K562 (cell line): Measurements from ENCODE around the gene IGFALS. TPM values are rescaled to one million over a fixed set of nuclear protein-coding genes. Genes with fewer than 3 reads are reported as not detected.
A peak's percentile ranks its signal among the peaks of the same experiment; 100 is the strongest.

Experiments
- BRF1 ChIP-seq: IDR thresholded peaks from 3 replicates; pipeline ENCODE4 v1.6.1; 2011; ENCODE audit warnings: borderline replicate concordance, mild to moderate bottlenecking; ENCODE audit not compliant: insufficient read length; ENCODE audit errors: extremely low read depth
- COPS2 ChIP-seq: fragments of 450-650 bp; conservative IDR thresholded peaks from 2 replicates; pipeline ENCODE4 v1.6.1; 2016; ENCODE audit warnings: mild to moderate bottlenecking, moderate library complexity
- CREBBP ChIP-seq: IDR thresholded peaks from one replicate; pipeline ENCODE4 v1.6.1; 2012; ENCODE audit warnings: low read depth, mild to moderate bottlenecking, control low read depth, inconsistent platforms, low read length
- CTCFL ChIP-seq: IDR thresholded peaks from 2 replicates; pipeline ENCODE4 v1.6.1; 2011; ENCODE audit warnings: borderline replicate concordance, low read depth, mild to moderate bottlenecking, moderate library complexity, low read length; ENCODE audit not compliant: insufficient read depth, poor library complexity, severe bottlenecking
- DNMT1 ChIP-seq: fragments of 450-650 bp; IDR thresholded peaks from 2 replicates; pipeline ENCODE4 v1.6.1; 2016; ENCODE audit warnings: antibody characterized with exemption, mild to moderate bottlenecking
- ERF ChIP-seq: fragments of 450-650 bp; formaldehyde crosslinking; IDR thresholded peaks from 2 replicates; pipeline ENCODE4 v1.4.0; 2020; ENCODE audit warnings: mild to moderate bottlenecking, mixed read lengths
- GATA2 ChIP-seq: sonication (generic); formaldehyde crosslinking; IDR thresholded peaks from 2 replicates; pipeline ENCODE4 v1.4.0; 2020; ENCODE audit warnings: mild to moderate bottlenecking, missing genetic modification reagents
- HNRNPK ChIP-seq: fragments of 200-400 bp; formaldehyde crosslinking; IDR thresholded peaks from one replicate; pipeline ENCODE4 v1.6.1; 2018; ENCODE audit warnings: mild to moderate bottlenecking, low read depth, low read length; ENCODE audit not compliant: poor library complexity, severe bottlenecking
- HNRNPL ChIP-seq: fragments of 200-400 bp; formaldehyde crosslinking; IDR thresholded peaks from 2 replicates; pipeline ENCODE4 v1.6.1; 2017; ENCODE audit warnings: low read depth, mild to moderate bottlenecking, low read length
- IRF9 ChIP-seq: fragments of 450-650 bp; IDR thresholded peaks from 2 replicates; pipeline ENCODE4 v1.6.1; 2016; ENCODE audit warnings: missing biosample characterization, missing genetic modification characterization
- KAT8 ChIP-seq: fragments of 450-650 bp; IDR thresholded peaks from 2 replicates; pipeline ENCODE4 v1.6.1; 2016; ENCODE audit warnings: low read depth, mild to moderate bottlenecking
- MEF2A ChIP-seq: IDR thresholded peaks from 2 replicates; pipeline ENCODE4 v1.6.1; 2011; ENCODE audit warnings: low read depth, mild to moderate bottlenecking, low read length, moderate library complexity; ENCODE audit not compliant: control insufficient read depth
- NR1H2 ChIP-seq: sonication (generic); formaldehyde crosslinking; IDR thresholded peaks from 2 replicates; pipeline ENCODE4 v1.4.0; 2020; ENCODE audit warnings: mild to moderate bottlenecking, missing genetic modification reagents
- PATZ1 ChIP-seq: fragments of 250-450 bp; sonication (Bioruptor Pico); IDR thresholded peaks from 2 replicates; pipeline ENCODE4 v1.5.0; 2020; ENCODE audit warnings: mild to moderate bottlenecking, borderline replicate concordance
- PHF21A ChIP-seq: fragments of 450-650 bp; IDR thresholded peaks from 2 replicates; pipeline ENCODE4 v1.6.1; 2017; ENCODE audit warnings: low read depth, borderline replicate concordance
- SIN3B ChIP-seq: fragments of 450-650 bp; IDR thresholded peaks from 2 replicates; pipeline ENCODE4 v1.6.1; 2017; ENCODE audit warnings: low read depth, mild to moderate bottlenecking, moderate library complexity
- SRSF9 ChIP-seq: fragments of 200-400 bp; formaldehyde crosslinking; IDR thresholded peaks from 2 replicates; pipeline ENCODE4 v1.6.1; 2017; ENCODE audit warnings: low read depth, low read length, borderline replicate concordance
- TBL1XR1 ChIP-seq, 2 experiments: IDR thresholded peaks; 2 replicates each; pipeline ENCODE4 v1.6.1; 2012; ENCODE audit warnings: improper control_type of control experiment in 2 of 2, low read length in 2 of 2, mild to moderate bottlenecking in 1 of 2
- TCF7L2 ChIP-seq: fragments of 150-350 bp; IDR thresholded peaks from 2 replicates; pipeline ENCODE4 v1.6.1; 2016; ENCODE audit warnings: low read depth, mild to moderate bottlenecking, low read length, moderate library complexity
- ZBTB43 ChIP-seq: sonication (generic); formaldehyde crosslinking; IDR thresholded peaks from 2 replicates; pipeline ENCODE4 v1.8.0; 2023; ENCODE audit warnings: mild to moderate bottlenecking, missing genetic modification reagents
- ZNF174 ChIP-seq: fragments of 250-450 bp; sonication (Bioruptor Pico); IDR thresholded peaks from 2 replicates; pipeline ENCODE4 v1.4.0; 2020; ENCODE audit warnings: mild to moderate bottlenecking
- ZNF239 ChIP-seq: fragments of 250-450 bp; sonication (Bioruptor Pico); IDR thresholded peaks from 2 replicates; pipeline ENCODE4 v1.4.0; 2020; ENCODE audit warnings: mild to moderate bottlenecking
- ZNF311 ChIP-seq: fragments of 250-450 bp; sonication (Bioruptor Pico); IDR thresholded peaks from 2 replicates; pipeline ENCODE4 v1.4.0; 2020; ENCODE audit warnings: mild to moderate bottlenecking, moderate library complexity
- polyA plus RNA-seq, 8 experiments: library from polyadenylated mRNA; depleted of rRNA in 4 of 8; stranded (reverse) in 5 of 8; unstranded in 3 of 8; fragments of >200 nt; fragmentation: Nextera tagmentation in 2 of 8; fragmentation: Illumina TruSeq in 1 of 8; extraction: Ambion mirVana in 2 of 8; extraction: Trizol in 1 of 8; gene quantifications; 2 replicates each; pipeline versions ENCODE4 v1.2.1 to v1.2.3, GENCODE V29; 2011 to 2014; ENCODE audit warnings: inconsistent platforms in 1 of 8, missing spikeins in 1 of 8
- total RNA-seq, 7 experiments: library from RNA; depleted of rRNA in 6 of 7; stranded (reverse); fragments of >200 nt in 6 of 7; fragmentation: Illumina TruSeq in 2 of 7; extraction: Trizol in 2 of 7; gene quantifications; 2 replicates each; pipeline versions ENCODE4 v1.2.1 to v1.2.3, GENCODE V29; 2011 to 2021; ENCODE audit warnings: low replicate concordance in 1 of 7

Gene IGFALS
- total and polyA plus RNA-seq, 9 of the 15 experiments (the other 6 are each of a cell fraction or from before 2014, with no cell fraction given): not detected

- TF ChIP-seq HNRNPK: no peak
- no peak for TF ChIP-seq SRSF9
- TF ChIP-seq IRF9 (tag): no peak
- no peak for TF ChIP-seq TCF7L2
- TF ChIP-seq GATA2: no peak
- peak; percentile 83 for TF ChIP-seq CTCFL
- no peak for TF ChIP-seq ZNF311 (CRISPR knock-in tag)
- TF ChIP-seq PATZ1 (CRISPR knock-in tag): no peak
- peak; percentile 77; the same call in 1 of the 2 replicates for TF ChIP-seq ERF (CRISPR knock-in tag)
- TF ChIP-seq CREBBP: no peak
- TF ChIP-seq ZNF239 (CRISPR knock-in tag): peak; percentile 39; the same call in 1 of the 2 replicates
- no peak for TF ChIP-seq BRF1
- TF ChIP-seq MEF2A: no peak
- no peak for TF ChIP-seq DNMT1
- no peak for TF ChIP-seq TBL1XR1 (IDR thresholded peaks at IDR 0.05; ENCODE audit: low read length in 2 of 2)
- TF ChIP-seq SIN3B: peak; percentile 96
- TF ChIP-seq HNRNPL: no peak; the same call in 1 of the 2 replicates
- TF ChIP-seq NR1H2 (CRISPR knock-in tag): no peak
- TF ChIP-seq ZNF174: no peak
- TF ChIP-seq COPS2: no peak
- no peak for TF ChIP-seq PHF21A
- TF ChIP-seq KAT8: no peak
- TF ChIP-seq ZBTB43 (CRISPR knock-in tag): no peak
Measured at GRCh38 chr16:1772908-1773702, 20.4 kb downstream of the IGFALS start, which contains the start of gene MRPS34 (continued).
